Inflammatory macrophage treated with lipopolysaccharide for 4 hours (primary cell): ENCODE results near the gene ETFA.

Source experiments
- DNase-seq: peaks from one replicate; pipeline ENCODE4 v3.0.0-alpha.2; 2020

Gene ETFA

GRCh38 chr15:76340198-76340802, 29.0 kb upstream of the ETFA start:
- DNase-seq: no peak

- no peak for DNase-seq
These were observed 28.3 kb upstream of the ETFA start for GRCh38 chr15:76339305-76340197.

- DNase-seq: peak; percentile 80
These were observed 27.4 kb upstream of the ETFA start for GRCh38 chr15:76338486-76339304.

GRCh38 chr15:76337696-76338485, 26.6 kb upstream of the ETFA start:
- no peak for DNase-seq

- DNase-seq: peak; percentile 76
These were observed 25.9 kb upstream of the ETFA start for GRCh38 chr15:76337059-76337695.

- DNase-seq: peak; percentile 85
These were observed 25.2 kb upstream of the ETFA start, which contains the start of gene ISL2 for GRCh38 chr15:76336254-76337058. TSS of gene ISL2 (plus strand) at chr15:76336773. CDS start at chr15:76336884, 111 bp downstream.

GRCh38 chr15:76335307-76336253, 24.3 kb upstream of the ETFA start:
- DNase-seq: peak; percentile 60

- no peak for DNase-seq
These were observed 23.4 kb upstream of the ETFA start for GRCh38 chr15:76334438-76335306.

- DNase-seq: no peak
These were observed 22.6 kb upstream of the ETFA start for GRCh38 chr15:76333720-76334437.

GRCh38 chr15:76333309-76333708, 22.0 kb upstream of the ETFA start:
- DNase-seq: no peak

- no peak for DNase-seq
These were observed 21.5 kb upstream of the ETFA start for GRCh38 chr15:76332796-76333195.

GRCh38 chr15:76330080-76330680, 18.9 kb upstream of the ETFA start:
- no peak for DNase-seq

- no peak for DNase-seq
These were observed 17.7 kb upstream of the ETFA start for GRCh38 chr15:76328958-76329357.

GRCh38 chr15:76328106-76328696, 16.9 kb upstream of the ETFA start:
- no peak for DNase-seq

GRCh38 chr15:76327191-76328105, 16.2 kb upstream of the ETFA start:
- no peak for DNase-seq

GRCh38 chr15:76325704-76326103, 14.4 kb upstream of the ETFA start:
- DNase-seq: no peak
